HG03457 (cell line): Measurements from ENCODE around the gene TNC.

Experiments used
- ATAC-seq: cut with Tn5 transposase; IDR thresholded peaks from one replicate; pipeline ENCODE4 v1.9.1; 2021; ENCODE audit warnings: moderate number of reproducible peaks; ENCODE audit not compliant: unreplicated experiment

The TNC gene

DNA sequence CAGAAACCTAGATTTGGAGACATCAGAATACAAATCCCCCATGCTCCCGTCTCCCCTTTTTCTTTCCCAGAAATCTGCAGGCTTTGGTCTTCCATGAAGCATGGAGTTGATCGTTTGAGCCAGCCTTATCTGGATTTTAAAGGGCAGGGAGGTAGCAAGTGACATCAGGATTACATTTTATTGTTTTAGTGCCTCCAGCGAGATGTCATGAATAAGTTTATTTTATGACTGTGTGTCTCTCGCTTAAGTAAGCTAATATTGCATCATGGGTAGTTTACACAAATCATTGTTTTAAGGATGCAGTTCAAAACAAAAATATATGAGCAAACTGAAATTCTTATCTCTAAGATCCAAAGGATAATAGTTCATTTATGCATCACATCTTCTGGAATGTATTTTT, 136.9 kb downstream of the TNC start:
- ATAC-seq = no peak

DNA sequence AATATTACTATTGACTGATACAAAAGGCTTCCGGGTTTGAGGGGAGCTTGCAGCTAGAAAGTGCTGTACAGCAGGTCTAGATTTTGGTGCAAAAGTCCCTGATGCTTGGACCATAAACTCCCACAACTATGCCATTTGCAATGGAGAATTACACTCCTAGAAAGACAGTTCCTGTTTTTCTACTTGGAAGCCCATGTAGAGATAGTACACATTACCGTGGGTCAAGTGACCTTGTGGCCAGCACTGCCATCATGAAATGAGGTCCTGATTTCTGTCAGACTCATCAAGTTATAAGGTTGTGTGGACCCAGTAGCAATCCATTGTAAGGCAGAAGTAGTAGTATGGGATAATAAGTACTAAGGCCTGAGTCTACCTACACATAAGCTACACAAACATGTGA, 144.7 kb downstream of the TNC start:
- ATAC-seq = no peak

DNA sequence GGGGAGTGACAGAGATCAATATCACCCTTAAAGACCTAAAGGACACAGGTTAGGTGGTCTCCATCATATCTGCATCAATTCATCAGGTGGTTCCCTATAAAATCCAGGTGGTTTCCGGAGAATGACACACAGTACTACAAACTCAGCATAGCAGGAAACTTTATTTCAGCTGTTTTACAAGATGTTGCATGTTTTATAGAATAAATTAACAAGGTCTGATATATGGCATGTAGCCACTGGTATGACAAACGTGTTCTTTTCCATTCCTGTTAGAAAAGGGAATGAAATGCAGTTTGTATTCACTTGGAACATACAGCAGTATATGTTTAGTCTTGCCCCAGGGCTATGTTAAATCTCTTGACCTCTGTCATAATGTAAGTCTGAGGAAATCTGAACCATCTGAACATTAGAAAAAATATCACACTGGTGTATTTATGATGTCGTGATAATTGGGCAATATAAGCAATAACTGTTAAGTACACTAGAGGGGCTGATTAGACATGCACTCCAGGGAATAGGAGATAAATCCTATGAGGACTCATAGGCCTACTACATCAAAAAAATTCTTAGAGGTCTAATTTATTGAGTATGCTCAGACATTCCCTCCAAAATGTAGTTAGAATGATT, 145.3 kb downstream of the TNC start:
- no peak for ATAC-seq
